WERI-Rb-1 (cell line): ENCODE results near the gene SCFD2.

Experiments used
- DNase-seq: peaks from one replicate; pipeline ENCODE4 v3.0.0-alpha.2; 2020
- H3K27ac ChIP-seq: fragments of 250-450 bp; sonication (Bioruptor Pico); 2 replicates; pipeline ENCODE4 v1.5.1; 2020; ENCODE audit warnings: mild to moderate bottlenecking, moderate library complexity
- H3K27me3 ChIP-seq: fragments of 250-450 bp; sonication (Bioruptor Pico); 2 replicates; pipeline ENCODE4 v1.5.1; 2021; ENCODE audit warnings: mild to moderate bottlenecking, low read depth, moderate library complexity; ENCODE audit not compliant: insufficient read depth, severe bottlenecking
- H3K36me3 ChIP-seq: fragments of 250-450 bp; sonication (Bioruptor Pico); 2 replicates; pipeline ENCODE4 v1.5.1; 2020; ENCODE audit warnings: mild to moderate bottlenecking, moderate library complexity
- H3K4me3 ChIP-seq: 2 replicates; pipeline ENCODE4 v1.5.1; 2011; ENCODE audit warnings: low read depth, mild to moderate bottlenecking, control low read depth, low read length
- H3K9me3 ChIP-seq: fragments of 250-450 bp; sonication (Bioruptor Pico); 2 replicates; pipeline ENCODE4 v1.5.1; 2021; ENCODE audit warnings: mild to moderate bottlenecking, moderate library complexity; ENCODE audit not compliant: severe bottlenecking
- TF ChIP-seq, protein P1 (sequence below): IDR thresholded peaks from 2 replicates; pipeline ENCODE4 v1.5.1; 2011; ENCODE audit warnings: low read depth, mild to moderate bottlenecking, control low read depth, inconsistent platforms, low read length

SCFD2 gene

DNA sequence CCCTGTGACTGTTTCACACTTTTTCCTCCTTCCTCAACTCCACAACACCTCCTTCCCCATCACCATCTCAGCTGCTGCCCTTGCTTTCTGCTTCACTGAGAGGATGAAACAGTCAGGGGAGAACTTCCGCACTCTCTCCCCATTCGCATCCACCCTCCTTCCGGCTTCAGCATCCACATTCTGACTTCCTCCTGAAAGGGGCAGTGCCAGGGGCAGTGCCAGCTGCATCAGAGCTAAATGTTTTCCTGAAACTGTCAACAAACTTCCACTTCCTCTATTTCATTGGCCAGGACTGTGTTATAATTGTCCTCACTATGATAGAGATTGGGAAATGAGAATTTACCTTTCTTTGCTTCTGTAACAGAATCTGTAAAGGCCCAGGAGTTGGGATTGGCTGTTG lies 521.9 kb downstream of the SCFD2 start:
- no peaks in the 10 kb centered on the region for H3K36me3 ChIP-seq
- H3K27me3 ChIP-seq = peaks cover 70% of the 10 kb centered on the region
- TF ChIP-seq, protein P1, sequence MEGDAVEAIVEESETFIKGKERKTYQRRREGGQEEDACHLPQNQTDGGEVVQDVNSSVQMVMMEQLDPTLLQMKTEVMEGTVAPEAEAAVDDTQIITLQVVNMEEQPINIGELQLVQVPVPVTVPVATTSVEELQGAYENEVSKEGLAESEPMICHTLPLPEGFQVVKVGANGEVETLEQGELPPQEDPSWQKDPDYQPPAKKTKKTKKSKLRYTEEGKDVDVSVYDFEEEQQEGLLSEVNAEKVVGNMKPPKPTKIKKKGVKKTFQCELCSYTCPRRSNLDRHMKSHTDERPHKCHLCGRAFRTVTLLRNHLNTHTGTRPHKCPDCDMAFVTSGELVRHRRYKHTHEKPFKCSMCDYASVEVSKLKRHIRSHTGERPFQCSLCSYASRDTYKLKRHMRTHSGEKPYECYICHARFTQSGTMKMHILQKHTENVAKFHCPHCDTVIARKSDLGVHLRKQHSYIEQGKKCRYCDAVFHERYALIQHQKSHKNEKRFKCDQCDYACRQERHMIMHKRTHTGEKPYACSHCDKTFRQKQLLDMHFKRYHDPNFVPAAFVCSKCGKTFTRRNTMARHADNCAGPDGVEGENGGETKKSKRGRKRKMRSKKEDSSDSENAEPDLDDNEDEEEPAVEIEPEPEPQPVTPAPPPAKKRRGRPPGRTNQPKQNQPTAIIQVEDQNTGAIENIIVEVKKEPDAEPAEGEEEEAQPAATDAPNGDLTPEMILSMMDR = no peak
- H3K4me3 ChIP-seq = no peak overlapping the region
- DNase-seq = no peak
- H3K27ac ChIP-seq = no peak overlapping the region
- no peaks in the 10 kb centered on the region for H3K9me3 ChIP-seq

DNA sequence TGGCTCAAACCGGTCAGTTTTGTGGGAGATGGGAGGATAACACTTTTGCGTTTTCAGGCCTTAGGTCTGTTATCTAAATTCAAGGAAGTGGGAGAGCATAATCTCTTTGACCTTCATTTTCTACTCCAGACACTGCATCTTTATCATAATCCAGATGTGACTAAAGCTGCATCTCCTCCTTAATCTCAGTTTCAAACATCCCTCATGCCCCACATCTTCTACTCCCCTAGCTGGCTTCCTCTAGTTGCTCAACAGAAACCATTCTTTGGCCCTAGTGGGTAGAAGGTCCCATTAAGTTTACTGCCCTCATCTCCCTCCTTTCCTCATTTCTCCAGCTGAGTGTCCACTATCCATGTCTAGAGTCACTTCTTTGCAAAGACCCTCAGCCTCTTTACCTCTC lies 522.5 kb downstream of the SCFD2 start:
- H3K27ac ChIP-seq = no peak overlapping the region
- no peaks in the 10 kb centered on the region for H3K36me3 ChIP-seq
- TF ChIP-seq, protein P1 = no peak
- DNase-seq = no peak
- no peaks in the 10 kb centered on the region for H3K9me3 ChIP-seq
- peaks cover 70% of the 10 kb centered on the region for H3K27me3 ChIP-seq
- H3K4me3 ChIP-seq = no peak overlapping the region

DNA sequence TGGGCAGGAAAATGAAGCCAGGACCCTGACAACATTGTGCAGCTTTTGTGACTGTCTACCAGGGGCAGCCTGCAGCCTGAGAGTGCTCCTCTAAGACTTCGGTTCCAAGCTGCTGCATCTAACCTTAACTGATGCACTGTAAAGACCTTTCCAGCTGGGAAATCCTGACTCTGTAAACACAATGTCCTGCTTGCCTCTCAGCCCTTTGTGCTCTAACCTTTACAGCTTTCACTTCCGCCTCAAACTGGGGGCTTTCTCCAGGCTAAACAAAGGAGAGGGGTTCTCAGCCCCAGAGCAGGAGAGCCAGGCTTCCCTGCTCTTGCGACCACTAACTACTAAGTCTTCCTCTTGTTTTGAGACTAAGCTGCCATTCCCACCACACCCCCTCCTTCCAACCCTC lies 523.1 kb downstream of the SCFD2 start:
- no peak for DNase-seq
- Histone ChIP-seq H3K27me3 (peaks cover 71% of the 10 kb centered on the region), H3K4me3 (no peak overlapping the region), H3K36me3 (no peaks in the 10 kb centered on the region), H3K27ac (no peak overlapping the region), H3K9me3 (no peaks in the 10 kb centered on the region)
- TF ChIP-seq, protein P1 = no peak

DNA sequence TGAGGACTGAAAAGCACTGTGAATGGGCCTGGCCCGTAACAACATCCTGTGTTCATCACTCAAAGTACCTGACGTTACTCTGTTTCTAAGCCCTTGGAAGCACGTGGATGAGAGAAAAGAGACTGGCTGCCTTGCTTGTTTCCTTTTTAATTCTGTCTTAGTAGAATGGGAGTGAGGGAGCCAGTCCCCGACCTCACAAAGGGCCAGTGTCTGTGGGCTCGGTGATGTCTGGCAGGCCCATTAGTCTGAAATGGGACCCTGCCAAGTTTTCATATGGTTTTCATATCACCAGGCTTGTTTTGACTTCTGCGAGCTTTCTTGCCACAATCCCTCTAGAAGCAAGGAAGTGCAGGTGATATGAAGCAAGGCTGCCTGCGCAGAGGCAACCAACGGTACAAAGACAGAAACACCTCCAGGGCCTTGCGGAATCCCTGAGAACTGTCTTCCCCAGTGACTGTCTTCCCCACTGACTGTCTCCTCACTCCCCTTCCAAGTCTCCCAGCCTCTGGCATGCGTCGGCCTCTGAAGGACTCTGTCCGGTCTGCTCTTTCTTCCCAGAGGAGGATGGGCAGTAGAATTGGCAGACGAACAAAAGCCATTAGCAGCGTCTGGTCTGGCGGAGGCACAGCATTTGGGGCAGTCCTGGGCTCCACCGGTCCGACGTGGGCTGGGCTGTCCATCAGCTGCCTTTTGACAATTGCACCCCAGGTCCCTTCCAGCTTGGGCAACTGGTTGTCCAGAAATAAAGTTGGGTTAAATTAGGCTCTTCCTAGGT lies 524.0 kb downstream of the SCFD2 start:
- Histone ChIP-seq H3K36me3 (no peaks in the 10 kb centered on the region), H3K4me3 (no peak overlapping the region), H3K9me3 (no peaks in the 10 kb centered on the region), H3K27ac (no peak overlapping the region), H3K27me3 (peaks cover 77% of the 10 kb centered on the region)
- DNase-seq = no peak
- TF ChIP-seq, protein P1 = no peak

DNA sequence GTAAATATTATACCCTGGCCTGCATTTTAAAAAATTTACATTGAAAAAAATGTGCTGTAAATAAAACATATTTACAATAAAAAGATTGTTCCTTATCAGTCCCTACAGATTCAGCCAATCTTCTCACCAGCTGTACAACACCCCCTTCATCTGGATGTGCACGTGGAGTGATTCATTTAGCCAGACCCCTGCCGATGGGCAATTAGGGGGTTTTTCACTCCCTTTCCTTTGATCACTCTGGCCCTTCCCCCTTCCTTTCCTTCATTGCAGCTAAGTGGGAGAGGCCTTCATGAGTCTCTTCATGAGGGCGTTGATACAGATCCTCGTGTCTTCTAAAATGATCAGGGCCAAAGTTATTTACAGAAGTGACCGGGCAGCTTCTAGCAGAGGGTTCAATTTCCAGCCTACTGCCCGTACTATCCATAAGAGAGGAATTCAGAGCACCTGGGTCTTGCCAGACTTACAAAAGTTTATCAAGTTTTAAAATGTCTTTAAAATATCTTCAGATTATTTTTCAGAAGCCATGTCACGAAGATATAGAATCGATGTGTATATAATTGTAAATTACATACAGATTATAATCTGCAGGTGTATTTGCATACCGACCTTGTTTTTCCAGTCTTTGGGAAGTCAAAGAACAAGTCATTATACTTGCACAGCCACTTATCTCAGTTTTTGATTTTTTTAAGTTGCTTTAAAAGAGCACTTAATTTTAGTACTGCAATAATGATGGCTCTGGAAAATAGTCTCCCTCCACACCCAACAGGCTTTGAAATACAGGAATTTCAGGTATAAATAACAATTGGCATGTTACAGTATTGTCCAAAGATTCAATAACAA lies 525.1 kb downstream of the SCFD2 start:
- DNase-seq = no peak
- Histone ChIP-seq H3K27me3 (peaks cover 80% of the 10 kb centered on the region), H3K4me3 (no peak overlapping the region), H3K27ac (no peak overlapping the region), H3K9me3 (no peaks in the 10 kb centered on the region), H3K36me3 (no peaks in the 10 kb centered on the region)
- TF ChIP-seq, protein P1 = no peak
